ENCODE data around the gene IMPACT.

Gene IMPACT

GRCh38 chr18:24426398-24427294, at the start of gene IMPACT:
Gene IMPACT (plus strand): TSS chr18:24426670. CDS start chr18:24426757, 87 bp downstream.
- peak within 1 kb of the TSS; percentile 89 for H3K4me3 ChIP-seq (ENCODE audit: low read length)
- H3K36me3 ChIP-seq (ENCODE audit: control insufficient read depth, insufficient read depth, low read length, severe bottlenecking) = peaks cover 8% of the 10 kb centered on the region
- peaks cover 16% of the 10 kb centered on the region for H3K4me1 ChIP-seq (ENCODE audit: control insufficient read depth, insufficient read depth, low read length)
- peak within 1 kb of the TSS; percentile 93 for H3K9ac ChIP-seq (ENCODE audit: low read length)
- DNase-seq (ENCODE audit: low read depth) = peak; percentile 89
- peaks cover 18% of the 10 kb centered on the region for H3K27me3 ChIP-seq (replicated peaks; ENCODE audit: control insufficient read depth, insufficient read depth, low read length)
- H3K9me3 ChIP-seq (ENCODE audit: control insufficient read depth, low read length) = peaks cover 9% of the 10 kb centered on the region

GRCh38 chr18:24378598-24378997, 47.9 kb upstream of the IMPACT start:
- no peaks in the 10 kb centered on the region for H3K9me3 ChIP-seq (ENCODE audit: control insufficient read depth, low read length)
- H3K4me1 ChIP-seq (ENCODE audit: control insufficient read depth, insufficient read depth, low read length) = no peaks in the 10 kb centered on the region
- no peak for DNase-seq (ENCODE audit: low read depth)

GRCh38 chr18:24380163-24380747, 46.2 kb upstream of the IMPACT start:
- H3K36me3 ChIP-seq (ENCODE audit: control insufficient read depth, insufficient read depth, low read length, severe bottlenecking) = peaks cover 4% of the 10 kb centered on the region
- no peaks in the 10 kb centered on the region for H3K9me3 ChIP-seq (ENCODE audit: control insufficient read depth, low read length)
- DNase-seq (ENCODE audit: low read depth) = no peak

More at GRCh38 chr18:24378598-24378997, 47.9 kb upstream of the IMPACT start:
- Histone ChIP-seq H3K9ac (ENCODE audit: low read length) (no peak overlapping the region), H3K4me3 (ENCODE audit: low read length) (no peak overlapping the region), H3K36me3 (ENCODE audit: control insufficient read depth, insufficient read depth, low read length, severe bottlenecking) (peaks cover 8% of the 10 kb centered on the region), H3K27me3 (replicated peaks; ENCODE audit: control insufficient read depth, insufficient read depth, low read length) (no peaks in the 10 kb centered on the region)

GRCh38 chr18:24381126-24381525, 45.3 kb upstream of the IMPACT start:
- DNase-seq (ENCODE audit: low read depth) = no peak
- H3K9ac ChIP-seq (ENCODE audit: low read length) = no peak overlapping the region
- H3K9me3 ChIP-seq (ENCODE audit: control insufficient read depth, low read length) = no peaks in the 10 kb centered on the region
- H3K4me1 ChIP-seq (ENCODE audit: control insufficient read depth, insufficient read depth, low read length) = no peaks in the 10 kb centered on the region
- no peaks in the 10 kb centered on the region for H3K36me3 ChIP-seq (ENCODE audit: control insufficient read depth, insufficient read depth, low read length, severe bottlenecking)
- H3K27me3 ChIP-seq (replicated peaks; ENCODE audit: control insufficient read depth, insufficient read depth, low read length) = no peaks in the 10 kb centered on the region
- H3K4me3 ChIP-seq (ENCODE audit: low read length) = no peak overlapping the region

More at GRCh38 chr18:24380163-24380747, 46.2 kb upstream of the IMPACT start:
- H3K4me3 ChIP-seq (ENCODE audit: low read length) = no peak overlapping the region
- H3K9ac ChIP-seq (ENCODE audit: low read length) = no peak overlapping the region
- no peaks in the 10 kb centered on the region for H3K27me3 ChIP-seq (replicated peaks; ENCODE audit: control insufficient read depth, insufficient read depth, low read length)
- no peaks in the 10 kb centered on the region for H3K4me1 ChIP-seq (ENCODE audit: control insufficient read depth, insufficient read depth, low read length)

- Histone ChIP-seq H3K4me3 (ENCODE audit: low read length) (no peak overlapping the region), H3K4me1 (ENCODE audit: control insufficient read depth, insufficient read depth, low read length) (no peaks in the 10 kb centered on the region), H3K9me3 (ENCODE audit: control insufficient read depth, low read length) (no peaks in the 10 kb centered on the region), H3K9ac (ENCODE audit: low read length) (no peak overlapping the region), H3K36me3 (ENCODE audit: control insufficient read depth, insufficient read depth, low read length, severe bottlenecking) (no peaks in the 10 kb centered on the region), H3K27me3 (replicated peaks; ENCODE audit: control insufficient read depth, insufficient read depth, low read length) (no peaks in the 10 kb centered on the region)
- no peak for DNase-seq (ENCODE audit: low read depth)
Measured at GRCh38 chr18:24386681-24387080, 39.8 kb upstream of the IMPACT start.

- Histone ChIP-seq H3K9me3 (ENCODE audit: control insufficient read depth, low read length) (no peaks in the 10 kb centered on the region), H3K4me3 (ENCODE audit: low read length) (no peak overlapping the region), H3K27me3 (replicated peaks; ENCODE audit: control insufficient read depth, insufficient read depth, low read length) (no peaks in the 10 kb centered on the region), H3K4me1 (ENCODE audit: control insufficient read depth, insufficient read depth, low read length) (no peaks in the 10 kb centered on the region), H3K9ac (ENCODE audit: low read length) (no peak overlapping the region), H3K36me3 (ENCODE audit: control insufficient read depth, insufficient read depth, low read length, severe bottlenecking) (no peaks in the 10 kb centered on the region)
- DNase-seq (ENCODE audit: low read depth) = no peak
Measured at GRCh38 chr18:24388957-24389356, 37.5 kb upstream of the IMPACT start.

GRCh38 chr18:24395049-24395795, 31.2 kb upstream of the IMPACT start:
- Histone ChIP-seq H3K36me3 (ENCODE audit: control insufficient read depth, insufficient read depth, low read length, severe bottlenecking) (no peaks in the 10 kb centered on the region), H3K4me1 (ENCODE audit: control insufficient read depth, insufficient read depth, low read length) (peaks cover 33% of the 10 kb centered on the region), H3K4me3 (ENCODE audit: low read length) (peak overlapping the region; percentile 57), H3K9ac (ENCODE audit: low read length) (no peak overlapping the region), H3K27me3 (replicated peaks; ENCODE audit: control insufficient read depth, insufficient read depth, low read length) (no peaks in the 10 kb centered on the region), H3K9me3 (ENCODE audit: control insufficient read depth, low read length) (no peaks in the 10 kb centered on the region)
- peak; percentile 49 for DNase-seq (ENCODE audit: low read depth)

- peak; percentile 48 for DNase-seq (ENCODE audit: low read depth)
- Histone ChIP-seq H3K36me3 (ENCODE audit: control insufficient read depth, insufficient read depth, low read length, severe bottlenecking) (no peaks in the 10 kb centered on the region), H3K4me3 (ENCODE audit: low read length) (peak overlapping the region; percentile 85), H3K4me1 (ENCODE audit: control insufficient read depth, insufficient read depth, low read length) (peaks cover 33% of the 10 kb centered on the region), H3K27me3 (replicated peaks; ENCODE audit: control insufficient read depth, insufficient read depth, low read length) (no peaks in the 10 kb centered on the region), H3K9ac (ENCODE audit: low read length) (peak overlapping the region; percentile 82), H3K9me3 (ENCODE audit: control insufficient read depth, low read length) (no peaks in the 10 kb centered on the region)
Measured at GRCh38 chr18:24396082-24396633, 30.3 kb upstream of the IMPACT start.

GRCh38 chr18:24397131-24397693, 29.3 kb upstream of the IMPACT start:
- H3K36me3 ChIP-seq (ENCODE audit: control insufficient read depth, insufficient read depth, low read length, severe bottlenecking) = no peaks in the 10 kb centered on the region
- H3K27me3 ChIP-seq (replicated peaks; ENCODE audit: control insufficient read depth, insufficient read depth, low read length) = no peaks in the 10 kb centered on the region
- peak overlapping the region; percentile 85 for H3K4me3 ChIP-seq (ENCODE audit: low read length)
- H3K9me3 ChIP-seq (ENCODE audit: control insufficient read depth, low read length) = no peaks in the 10 kb centered on the region
- DNase-seq (ENCODE audit: low read depth) = peak; percentile 89
- peak overlapping the region; percentile 82 for H3K9ac ChIP-seq (ENCODE audit: low read length)
- peaks cover 34% of the 10 kb centered on the region for H3K4me1 ChIP-seq (ENCODE audit: control insufficient read depth, insufficient read depth, low read length)

GRCh38 chr18:24397694-24398368, 28.6 kb upstream of the IMPACT start, which contains the start of gene OSBPL1A:
Gene OSBPL1A (minus strand): TSS chr18:24397824. CDS start chr18:24377533, 20,291 bp downstream.
- Histone ChIP-seq H3K36me3 (ENCODE audit: control insufficient read depth, insufficient read depth, low read length, severe bottlenecking) (no peaks in the 10 kb centered on the region), H3K4me1 (ENCODE audit: control insufficient read depth, insufficient read depth, low read length) (peaks cover 37% of the 10 kb centered on the region), H3K4me3 (ENCODE audit: low read length) (peak within 1 kb of the TSS; percentile 85), H3K27me3 (replicated peaks; ENCODE audit: control insufficient read depth, insufficient read depth, low read length) (no peaks in the 10 kb centered on the region), H3K9me3 (ENCODE audit: control insufficient read depth, low read length) (no peaks in the 10 kb centered on the region), H3K9ac (ENCODE audit: low read length) (peak within 1 kb of the TSS; percentile 82)
- peak; percentile 96 for DNase-seq (ENCODE audit: low read depth)
